BLaER1 treated with 17β-estradiol and CSF1 and Interleukin-3, amounts not matched to agents 10 nM and 100 nM (cell line): ENCODE data around the gene LCE7A.

Source experiments
- H3K27ac ChIP-seq, 11 experiments: shearing (Covaris generic); formaldehyde crosslinking; 2 replicates each; pipeline ENCODE4 v1.8.1; 2022
- H3K27me3 ChIP-seq, 11 experiments: shearing (Covaris generic); formaldehyde crosslinking; 2 replicates each; pipeline ENCODE4 v1.8.1; 2022
- H3K36me3 ChIP-seq, 11 experiments: shearing (Covaris generic); formaldehyde crosslinking; 2 replicates each; pipeline ENCODE4 v1.8.1; 2022
- H3K4me1 ChIP-seq, 10 experiments: shearing (Covaris generic); formaldehyde crosslinking; 2 replicates each; pipeline ENCODE4 v1.8.1; 2022
- H3K4me2 ChIP-seq, 11 experiments: shearing (Covaris generic); formaldehyde crosslinking; 2 replicates each; pipeline ENCODE4 v1.8.1; 2022
- H3K4me3 ChIP-seq, 10 experiments: shearing (Covaris generic); formaldehyde crosslinking; 2 replicates each; pipeline ENCODE4 v1.8.1; 2022
- H3K9ac ChIP-seq, 11 experiments: shearing (Covaris generic); formaldehyde crosslinking; 2 replicates each; pipeline ENCODE4 v1.8.1; 2022
- H3K9me3 ChIP-seq, 11 experiments: shearing (Covaris generic); formaldehyde crosslinking; replicated peaks in 1 of 11; 2 replicates each; pipeline ENCODE4 v1.8.1; 2022
- H4K20me1 ChIP-seq, 11 experiments: shearing (Covaris generic); formaldehyde crosslinking; 2 replicates each; pipeline ENCODE4 v1.8.1; 2022
- Cebpa-rat ChIP-seq, 11 experiments: shearing (Covaris generic); IDR thresholded peaks; 2 replicates each; pipeline ENCODE4 v1.8.1; 2022

Gene LCE7A

DNA sequence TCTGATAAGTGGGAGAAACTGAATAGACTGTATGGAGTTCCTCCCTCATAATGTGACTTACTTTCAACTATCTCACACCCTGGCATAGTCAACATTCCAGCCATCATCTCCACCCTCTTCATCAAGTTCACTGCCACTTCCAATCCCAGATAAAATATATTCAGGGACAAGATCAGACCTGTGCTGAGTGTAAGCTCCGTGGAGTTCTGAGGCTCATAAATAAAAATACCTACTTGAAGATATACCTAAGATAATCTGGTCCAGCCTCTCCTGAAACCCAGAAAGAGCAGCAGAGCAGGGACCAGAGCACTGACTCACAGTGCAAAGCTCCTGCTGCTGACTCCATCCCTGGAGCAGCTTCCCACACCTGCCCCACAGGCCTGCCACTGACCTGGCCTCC lies 1.7 kb upstream of the LCE7A start:
- no peaks in the 10 kb centered on the region for H3K4me1 ChIP-seq
- no peaks in the 10 kb centered on the region for H4K20me1 ChIP-seq
- no peak for TF ChIP-seq Cebpa-rat (IDR thresholded peaks at IDR 0.05)
- no peak overlapping the region for H3K27ac ChIP-seq
- H3K4me2 ChIP-seq = no peak overlapping the region
- no peak overlapping the region for H3K9ac ChIP-seq
- H3K4me3 ChIP-seq = no peak overlapping the region
- no peaks in the 10 kb centered on the region for H3K36me3 ChIP-seq
- no peaks in the 10 kb centered on the region for H3K27me3 ChIP-seq
- H3K9me3 ChIP-seq = no peaks in the 10 kb centered on the region

DNA sequence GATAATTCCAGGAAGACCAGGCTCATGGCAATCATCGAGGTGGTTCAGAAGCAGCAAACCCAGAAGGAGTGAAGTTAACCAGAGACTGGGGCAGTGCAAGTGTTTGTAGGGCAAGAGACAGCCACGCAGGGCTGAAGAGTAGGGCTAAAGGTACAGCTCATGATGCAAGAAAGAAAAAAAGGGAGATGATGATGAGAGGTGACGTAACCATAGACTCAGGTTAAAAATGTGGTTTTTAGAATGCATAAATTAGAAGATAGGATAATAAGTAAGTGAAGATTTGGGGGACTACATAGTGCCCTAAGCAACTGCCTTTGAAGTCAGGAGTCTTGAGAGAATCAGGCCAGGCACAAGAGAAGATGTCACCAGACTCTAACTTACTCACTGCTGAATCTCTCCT lies 333 bp downstream of the LCE7A start:
- Histone ChIP-seq H3K9me3 (no peaks in the 10 kb centered on the region), H3K4me2 (no peak overlapping the region), H3K9ac (no peak overlapping the region), H3K4me1 (no peaks in the 10 kb centered on the region), H3K36me3 (no peaks in the 10 kb centered on the region), H3K27me3 (no peaks in the 10 kb centered on the region), H3K4me3 (no peak overlapping the region), H3K27ac (no peak overlapping the region), H4K20me1 (no peaks in the 10 kb centered on the region)
- no peak for TF ChIP-seq Cebpa-rat (IDR thresholded peaks at IDR 0.05)

DNA sequence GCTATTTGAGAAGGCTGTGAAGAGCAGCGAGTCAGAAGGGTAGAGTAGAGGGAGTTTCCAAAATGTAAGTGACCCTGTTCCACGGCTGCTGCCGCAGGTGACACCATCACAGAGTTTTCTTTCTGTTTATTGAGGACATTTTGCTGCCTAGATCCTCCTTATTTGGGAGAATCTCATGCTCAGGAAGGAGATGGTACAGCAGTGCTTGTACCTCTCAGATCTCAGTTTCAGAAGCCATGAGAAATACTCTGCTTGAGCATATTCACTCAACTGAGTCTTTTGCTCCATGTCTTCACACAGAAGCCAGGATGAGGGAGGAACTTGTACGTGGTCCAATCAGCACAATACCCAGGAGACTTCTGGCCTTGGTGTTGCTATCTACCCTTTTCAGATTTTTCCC lies 1.6 kb downstream of the LCE7A start:
- Histone ChIP-seq H3K4me2 (no peak overlapping the region), H3K9me3 (no peaks in the 10 kb centered on the region), H3K4me1 (peaks cover 0 to 4% (median 0%) of the 10 kb centered on the region in 10 experiments; a peak in 1 of 20 replicates), H3K27me3 (no peaks in the 10 kb centered on the region), H3K9ac (no peak overlapping the region), H3K27ac (no peak overlapping the region), H4K20me1 (no peaks in the 10 kb centered on the region), H3K4me3 (no peak overlapping the region), H3K36me3 (no peaks in the 10 kb centered on the region)
- TF ChIP-seq Cebpa-rat (IDR thresholded peaks at IDR 0.05) = no peak

DNA sequence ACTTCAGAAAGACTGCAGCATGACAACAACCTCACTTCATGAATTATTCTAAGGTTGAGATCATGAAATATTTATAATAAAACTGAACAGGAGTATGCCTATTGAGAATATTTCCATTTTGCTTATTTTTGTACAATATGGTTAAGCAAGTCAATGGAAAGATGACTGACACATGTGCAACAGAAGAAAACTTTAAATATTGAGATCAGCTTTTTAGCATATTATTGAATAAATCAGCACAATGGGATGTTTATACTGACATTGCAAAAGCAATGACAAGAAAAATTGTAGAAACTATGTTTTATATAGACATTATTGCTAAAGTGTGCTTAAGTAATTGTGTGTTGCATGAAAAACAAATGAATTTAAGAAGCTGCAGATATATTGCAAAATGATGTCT lies 4.6 kb downstream of the LCE7A start:
- Histone ChIP-seq H3K36me3 (no peaks in the 10 kb centered on the region), H3K4me3 (no peak overlapping the region), H3K9me3 (no peaks in the 10 kb centered on the region), H4K20me1 (no peaks in the 10 kb centered on the region), H3K27ac (no peak overlapping the region), H3K4me1 (peaks cover 0 to 6% (median 0%) of the 10 kb centered on the region in 10 experiments; a peak in 1 of 20 replicates), H3K27me3 (no peaks in the 10 kb centered on the region), H3K9ac (no peak overlapping the region), H3K4me2 (no peak overlapping the region)
- TF ChIP-seq Cebpa-rat (IDR thresholded peaks at IDR 0.05) = no peak

DNA sequence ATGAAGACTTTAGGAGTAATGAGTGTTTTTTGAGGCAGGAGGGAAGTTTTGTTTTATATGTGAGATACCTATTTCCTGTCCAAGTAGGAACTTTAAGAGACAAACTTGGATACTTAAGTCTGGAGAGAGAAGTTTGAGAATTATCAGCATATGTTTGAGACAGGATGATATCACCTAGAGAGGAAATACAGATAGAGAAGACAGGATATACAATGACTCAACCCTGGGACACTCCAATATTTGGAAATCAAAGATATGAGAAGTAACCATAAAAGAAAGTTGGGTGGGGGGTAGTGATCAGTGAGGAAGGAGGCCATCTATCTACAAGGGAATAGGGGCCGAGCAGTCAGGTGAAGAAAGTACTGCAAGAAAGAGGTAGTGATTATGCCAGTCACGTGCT lies 6.5 kb downstream of the LCE7A start:
- Histone ChIP-seq H3K9ac (no peak overlapping the region), H3K4me2 (0 out of 22 replicates have a peak overlapping the region, but pooled peaks of 1 of the 11 experiments have one; percentile 15), H3K36me3 (no peaks in the 10 kb centered on the region), H4K20me1 (no peaks in the 10 kb centered on the region), H3K27me3 (no peaks in the 10 kb centered on the region), H3K27ac (no peak overlapping the region), H3K4me3 (no peak overlapping the region), H3K9me3 (no peaks in the 10 kb centered on the region), H3K4me1 (peaks cover 0 to 6% (median 0%) of the 10 kb centered on the region in 10 experiments; a peak in 1 of 20 replicates)
- no peak for TF ChIP-seq Cebpa-rat (IDR thresholded peaks at IDR 0.05)

DNA sequence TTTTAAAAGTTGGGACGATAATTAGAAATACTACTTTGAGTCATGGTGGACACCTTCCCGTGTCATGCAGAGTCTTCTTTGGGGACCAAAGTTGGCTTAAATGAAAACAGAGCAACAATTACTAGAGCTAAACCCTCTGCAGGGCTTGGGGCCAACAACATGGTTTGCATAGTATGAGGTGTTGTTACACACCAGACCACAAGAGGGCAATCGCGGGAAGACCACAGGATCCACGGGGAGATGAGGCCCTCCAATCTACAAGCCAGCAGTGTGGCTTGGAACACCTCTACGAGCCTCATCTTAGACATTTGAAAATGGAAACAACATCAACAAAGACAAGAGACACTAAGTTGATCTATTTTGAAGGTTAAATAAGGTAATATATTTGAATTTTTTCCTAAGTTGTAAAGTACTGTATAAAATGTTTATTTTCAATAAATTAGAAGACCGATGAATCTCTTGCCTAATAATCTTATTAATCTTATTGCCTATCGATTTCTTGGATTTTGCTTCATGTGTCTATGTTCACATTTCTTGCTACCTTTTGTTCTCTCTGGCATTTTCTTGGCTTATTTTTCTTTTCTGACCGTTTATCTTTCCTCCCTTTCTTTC lies 10.1 kb downstream of the LCE7A start:
- no peak overlapping the region for H3K4me2 ChIP-seq
- H3K4me1 ChIP-seq = peaks cover 0 to 6% (median 0%) of the 10 kb centered on the region in 10 experiments; a peak in 1 of 20 replicates
- no peak overlapping the region for H3K9ac ChIP-seq
- TF ChIP-seq Cebpa-rat (IDR thresholded peaks at IDR 0.05) = no peak
- no peaks in the 10 kb centered on the region for H3K9me3 ChIP-seq
- no peak overlapping the region for H3K27ac ChIP-seq
- no peak overlapping the region for H3K4me3 ChIP-seq
- H3K27me3 ChIP-seq = no peaks in the 10 kb centered on the region
- H4K20me1 ChIP-seq = no peaks in the 10 kb centered on the region
- no peaks in the 10 kb centered on the region for H3K36me3 ChIP-seq

DNA sequence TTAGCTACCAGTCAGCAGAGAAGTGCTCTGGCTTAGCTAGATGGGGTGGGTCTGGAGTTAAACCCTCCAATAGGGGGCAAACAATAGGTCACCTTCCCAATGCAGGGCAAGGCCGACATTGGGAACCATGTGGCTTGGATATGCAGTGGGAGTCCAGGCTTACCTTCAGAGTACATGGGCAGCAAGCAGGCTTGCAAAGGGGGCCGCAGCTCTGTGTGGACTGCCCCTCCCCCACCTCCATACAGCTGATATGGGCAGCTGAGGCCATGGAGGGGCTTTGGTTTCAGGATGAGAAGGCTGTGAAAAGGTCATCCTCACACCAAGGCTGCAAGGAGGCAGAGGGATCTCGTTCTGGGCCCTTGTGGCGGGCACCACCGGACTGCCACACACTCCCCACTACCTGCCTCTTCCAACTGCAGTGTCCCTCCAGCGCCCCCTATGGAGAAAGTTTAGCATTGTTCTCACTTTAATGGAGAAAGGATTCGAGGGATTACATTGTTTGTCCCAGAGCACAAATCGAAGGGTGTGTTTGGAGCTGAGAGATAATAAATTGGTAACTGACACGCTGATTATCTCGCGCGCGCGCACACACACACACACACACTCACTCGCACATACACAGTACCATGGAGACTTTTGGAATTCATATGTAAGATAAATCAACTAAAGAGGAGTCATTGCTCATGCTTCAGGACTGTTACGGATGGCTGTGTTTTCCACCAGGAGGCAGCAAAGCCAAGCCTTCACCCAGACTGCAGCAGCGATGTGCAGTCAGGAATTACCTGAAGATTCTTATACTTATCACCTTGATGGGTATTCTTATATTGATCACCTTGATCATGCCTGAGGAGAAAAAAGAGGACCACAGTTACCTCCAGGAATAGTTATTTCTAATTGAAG lies 11.3 kb downstream of the LCE7A start:
- H3K4me1 ChIP-seq = peaks cover 0 to 6% (median 0%) of the 10 kb centered on the region in 10 experiments; a peak in 1 of 20 replicates
- H3K9me3 ChIP-seq = no peaks in the 10 kb centered on the region
- no peak overlapping the region for H3K9ac ChIP-seq
- TF ChIP-seq Cebpa-rat (IDR thresholded peaks at IDR 0.05) = no peak
- no peaks in the 10 kb centered on the region for H3K36me3 ChIP-seq
- H3K27me3 ChIP-seq = no peaks in the 10 kb centered on the region
- no peak overlapping the region for H3K4me2 ChIP-seq
- no peaks in the 10 kb centered on the region for H4K20me1 ChIP-seq
- no peak overlapping the region for H3K27ac ChIP-seq
- no peak overlapping the region for H3K4me3 ChIP-seq

DNA sequence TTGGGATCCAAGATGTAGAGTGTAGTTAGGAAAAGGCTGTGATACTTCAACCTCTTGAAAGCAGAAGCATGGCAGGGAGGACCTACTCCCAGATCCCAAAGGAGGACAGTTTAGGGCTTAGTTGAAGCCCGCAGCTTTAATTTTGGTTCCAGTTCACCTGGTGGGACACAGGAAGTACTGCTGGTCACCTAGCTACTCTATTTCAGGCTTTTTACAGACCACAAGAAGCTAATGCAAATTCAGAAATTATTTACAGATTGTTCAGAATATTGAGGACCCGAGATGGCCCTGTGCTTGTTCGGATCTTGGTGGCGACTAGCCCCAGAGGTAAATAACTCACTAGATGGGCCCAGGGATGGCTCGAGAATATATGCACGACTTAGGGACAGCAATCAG lies 11.9 kb downstream of the LCE7A start:
- Histone ChIP-seq H3K4me3 (no peak overlapping the region), H3K27me3 (no peaks in the 10 kb centered on the region), H3K4me1 (no peaks in the 10 kb centered on the region), H3K9ac (no peak overlapping the region), H3K36me3 (no peaks in the 10 kb centered on the region), H4K20me1 (no peaks in the 10 kb centered on the region), H3K27ac (no peak overlapping the region), H3K9me3 (no peaks in the 10 kb centered on the region), H3K4me2 (no peak overlapping the region)
- no peak for TF ChIP-seq Cebpa-rat (IDR thresholded peaks at IDR 0.05)

DNA sequence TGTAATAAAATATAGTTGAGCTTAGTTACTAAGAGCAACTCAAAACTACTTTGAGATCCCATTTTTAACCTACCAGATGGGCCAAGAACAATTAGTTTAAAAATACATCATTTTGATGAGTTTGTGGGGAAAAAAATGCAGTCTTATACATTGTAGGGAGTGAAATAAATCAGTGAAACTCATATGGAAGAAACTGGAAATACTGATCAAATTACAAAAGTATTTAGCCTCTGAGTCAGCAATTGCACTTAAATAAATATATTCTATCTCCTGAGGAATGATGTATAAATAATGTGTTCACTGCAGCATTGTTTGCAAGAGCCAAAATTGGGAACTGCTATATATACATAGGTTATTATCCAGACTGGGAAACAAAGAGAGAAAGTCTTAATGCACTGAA lies 13.7 kb downstream of the LCE7A start:
- Histone ChIP-seq H3K9ac (no peak overlapping the region), H3K27ac (no peak overlapping the region), H3K36me3 (no peaks in the 10 kb centered on the region), H3K4me2 (no peak overlapping the region), H3K9me3 (no peaks in the 10 kb centered on the region), H3K27me3 (no peaks in the 10 kb centered on the region), H3K4me3 (no peak overlapping the region), H4K20me1 (no peaks in the 10 kb centered on the region), H3K4me1 (no peaks in the 10 kb centered on the region)
- TF ChIP-seq Cebpa-rat (IDR thresholded peaks at IDR 0.05) = no peak

DNA sequence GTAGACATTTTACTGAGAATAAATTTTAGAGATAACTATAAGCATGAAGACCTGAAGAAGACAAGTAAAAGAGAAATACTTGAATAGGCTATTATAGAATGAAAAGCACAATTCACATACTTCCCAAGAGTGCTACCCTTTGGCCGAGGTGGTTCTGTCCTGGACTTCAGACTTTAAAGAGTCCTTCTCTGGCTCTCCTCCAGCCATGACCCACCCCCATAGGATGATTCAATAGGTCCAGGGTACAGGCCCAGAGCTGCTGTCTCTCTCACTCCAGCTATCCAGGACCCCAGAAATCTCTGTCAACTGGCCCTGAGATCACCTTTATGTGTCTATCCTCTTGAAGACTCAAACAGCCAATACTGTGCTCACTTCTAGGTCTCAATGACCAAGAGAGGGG lies 17.0 kb downstream of the LCE7A start:
- Histone ChIP-seq H3K4me2 (no peak overlapping the region), H3K9ac (no peak overlapping the region), H3K4me1 (peaks cover 0 to 5% (median 0%) of the 10 kb centered on the region in 10 experiments; a peak in 2 of 20 replicates), H3K36me3 (no peaks in the 10 kb centered on the region), H3K9me3 (no peaks in the 10 kb centered on the region), H3K27ac (no peak overlapping the region), H4K20me1 (no peaks in the 10 kb centered on the region), H3K27me3 (no peaks in the 10 kb centered on the region), H3K4me3 (no peak overlapping the region)
- TF ChIP-seq Cebpa-rat (IDR thresholded peaks at IDR 0.05) = no peak
